Transverse colon (tissue), 3 donors: ENCODE measurements around the gene TANGO6.

Experiments used
- CTCF ChIP-seq, 5 experiments: fragments of 200-600 bp in 3 of 5; fragments of 450-650 bp in 2 of 5; sonication (generic) in 3 of 5; IDR thresholded peaks; 1 replicate in 2 of 5; 2 replicates in 3 of 5; pipeline ENCODE4 v1.5.1; 2016 to 2017; ENCODE audit warnings: antibody characterized with exemption in 5 of 5, inconsistent platforms in 3 of 5, mild to moderate bottlenecking in 2 of 5, moderate library complexity in 1 of 5
- POLR2A ChIP-seq: fragments of 450-650 bp; IDR thresholded peaks from one replicate; pipeline ENCODE4 v1.6.1; 2016; ENCODE audit warnings: antibody characterized with exemption, mild to moderate bottlenecking, moderate library complexity

- TF ChIP-seq POLR2A, result no peak
- TF ChIP-seq CTCF (IDR thresholded peaks at IDR 0.05), result no peak
Measured at GRCh38 chr16:69106491-69107315, 263.4 kb downstream of the TANGO6 start.
